HG03175 (cell line): ENCODE results near the gene MKLN1.
"Not testable (repeated sequence)": the region's sequence is repeated elsewhere in the genome, so short reads cannot be mapped to it uniquely, and the experiment has no call there.

Experiments
- ATAC-seq: cut with Tn5 transposase; IDR thresholded peaks from one replicate; pipeline ENCODE4 v1.9.1; 2021; ENCODE audit warnings: mild to moderate bottlenecking, moderate library complexity; ENCODE audit not compliant: unreplicated experiment

Gene MKLN1

GRCh38 chr7:131455546-131455945, 127.9 kb downstream of the MKLN1 start:
- peak; percentile 46 for ATAC-seq

DNA sequence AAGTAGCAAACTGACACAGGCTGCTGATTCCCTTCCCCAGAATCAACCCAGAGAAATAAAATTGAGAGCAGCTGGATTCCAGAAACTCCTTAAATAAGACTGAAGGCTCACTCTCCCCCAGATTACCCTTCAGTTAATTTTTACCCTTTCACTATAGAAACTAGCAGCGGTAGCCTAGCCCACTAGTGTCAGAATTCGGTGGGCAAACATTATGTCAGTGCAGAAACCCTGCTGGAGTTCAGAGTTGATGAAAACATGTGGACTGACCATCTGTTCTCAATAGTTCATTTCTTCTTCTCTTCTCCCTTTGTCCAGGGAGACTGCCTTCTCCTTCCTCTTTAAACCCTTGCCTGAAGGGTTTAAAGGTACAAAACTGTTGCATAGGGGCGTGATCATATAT, 128.7 kb downstream of the MKLN1 start:
- no peak for ATAC-seq

- ATAC-seq, result no peak
Measured at GRCh38 chr7:131459256-131459655, 131.6 kb downstream of the MKLN1 start.

- ATAC-seq, result no peak
Measured at GRCh38 chr7:131462059-131462458, 134.4 kb downstream of the MKLN1 start.

GRCh38 chr7:131462715-131463114, 135.0 kb downstream of the MKLN1 start:
- not testable (repeated sequence) for ATAC-seq

- no peak for ATAC-seq
Measured at GRCh38 chr7:131466735-131467365, 139.2 kb downstream of the MKLN1 start.

DNA sequence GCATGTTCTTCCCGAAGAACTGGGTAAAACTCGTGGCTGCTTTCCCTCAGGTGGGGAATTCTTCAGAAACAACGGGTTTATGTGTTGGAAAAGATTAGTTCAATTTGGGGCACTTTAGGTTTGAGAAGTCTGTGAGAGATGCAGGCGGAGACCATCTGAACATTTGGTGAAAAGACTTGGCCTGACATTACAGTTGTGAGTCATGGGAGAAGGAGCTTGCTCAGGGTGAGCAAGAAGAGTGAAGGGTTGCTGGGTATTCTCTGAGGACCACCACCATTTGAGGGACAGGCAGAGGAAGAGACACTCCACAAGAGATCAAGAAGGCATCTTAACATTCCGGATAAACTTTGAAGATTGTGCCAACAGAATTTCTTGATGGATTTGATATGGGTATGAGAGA, 140.1 kb downstream of the MKLN1 start:
- ATAC-seq, result no peak

- no peak for ATAC-seq
Measured at GRCh38 chr7:131471250-131472004, 143.8 kb downstream of the MKLN1 start.

DNA sequence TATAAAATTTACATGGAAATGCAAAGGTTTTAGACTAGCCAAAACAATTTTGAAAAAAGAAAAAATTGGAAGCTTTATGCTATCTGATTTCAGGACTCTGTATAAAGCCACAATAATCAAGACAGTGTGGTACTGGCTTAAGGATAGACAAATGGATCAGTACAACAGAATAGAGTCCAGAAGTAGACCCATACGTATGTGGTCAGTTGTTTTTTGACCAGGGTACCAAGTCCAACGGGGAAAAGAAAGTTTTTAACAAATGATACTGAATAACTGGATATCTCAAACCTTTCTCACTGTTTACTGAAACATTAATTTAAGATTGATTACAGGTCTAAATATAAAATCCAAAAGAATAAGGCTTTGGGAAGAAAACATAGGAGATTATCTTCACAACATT, 149.1 kb downstream of the MKLN1 start:
- ATAC-seq, result no peak

GRCh38 chr7:131480384-131481315, 153.0 kb downstream of the MKLN1 start:
- no peak for ATAC-seq

GRCh38 chr7:131482800-131483199, 155.1 kb downstream of the MKLN1 start:
- ATAC-seq, result no peak

GRCh38 chr7:131483586-131483985, 155.9 kb downstream of the MKLN1 start:
- ATAC-seq, result no peak

GRCh38 chr7:131486346-131486745, 158.7 kb downstream of the MKLN1 start:
- no peak for ATAC-seq

DNA sequence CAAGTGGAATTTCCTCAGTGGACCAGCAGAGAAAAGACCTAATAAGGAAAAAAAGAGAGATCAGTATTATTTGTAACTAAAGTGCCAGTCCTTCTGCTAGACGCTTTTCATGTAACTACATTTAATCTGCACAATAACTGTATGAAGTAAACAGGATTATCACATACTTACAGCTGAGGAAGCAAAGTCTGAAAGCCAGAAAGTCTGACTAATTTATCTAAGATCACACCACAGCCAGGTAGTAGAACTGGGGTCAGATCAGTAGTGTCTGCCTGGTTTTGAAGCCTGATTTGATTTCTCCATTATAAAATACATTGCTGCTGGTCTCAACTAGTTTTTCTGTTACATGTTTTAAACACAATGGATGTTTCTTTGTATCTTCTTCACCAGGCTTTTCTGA, 159.5 kb downstream of the MKLN1 start:
- ATAC-seq, result no peak

DNA sequence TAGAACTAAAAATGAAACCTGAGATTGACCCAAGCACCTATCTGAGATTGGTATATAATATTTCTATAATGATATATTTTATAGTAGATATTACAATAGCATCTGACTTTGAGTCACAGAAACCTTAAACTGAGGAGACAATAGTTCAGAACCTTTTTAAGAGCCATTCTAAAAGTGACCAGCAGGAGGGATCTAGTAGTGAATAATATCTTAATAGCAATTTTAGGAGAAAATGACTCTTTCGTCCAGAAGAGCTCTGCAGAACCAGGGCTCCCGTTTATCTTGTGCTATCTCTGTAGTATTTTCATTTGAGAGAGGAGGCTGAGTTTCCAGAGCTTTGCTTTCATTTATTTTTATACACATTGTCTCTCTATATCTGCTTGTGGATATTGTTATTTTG, 160.7 kb downstream of the MKLN1 start:
- no peak for ATAC-seq

DNA sequence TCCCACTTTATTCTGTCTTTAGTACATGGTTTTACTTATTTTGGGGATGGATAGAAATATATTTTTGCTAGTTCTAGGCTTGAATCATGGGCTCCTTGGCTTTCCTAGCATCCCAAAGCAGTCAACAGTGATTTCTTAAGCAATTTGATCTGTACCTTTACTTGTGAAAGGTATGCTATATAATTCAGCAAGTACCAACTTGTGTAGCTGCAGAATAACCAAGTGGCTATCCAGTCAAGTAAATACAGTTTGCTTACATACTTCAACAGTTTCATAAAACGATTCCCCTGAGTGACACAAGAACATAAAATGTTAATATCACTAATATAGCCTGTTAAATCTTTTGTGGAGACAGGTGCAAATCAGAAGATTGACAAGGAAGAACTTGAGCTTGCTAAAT, 161.5 kb downstream of the MKLN1 start:
- ATAC-seq, result no peak

DNA sequence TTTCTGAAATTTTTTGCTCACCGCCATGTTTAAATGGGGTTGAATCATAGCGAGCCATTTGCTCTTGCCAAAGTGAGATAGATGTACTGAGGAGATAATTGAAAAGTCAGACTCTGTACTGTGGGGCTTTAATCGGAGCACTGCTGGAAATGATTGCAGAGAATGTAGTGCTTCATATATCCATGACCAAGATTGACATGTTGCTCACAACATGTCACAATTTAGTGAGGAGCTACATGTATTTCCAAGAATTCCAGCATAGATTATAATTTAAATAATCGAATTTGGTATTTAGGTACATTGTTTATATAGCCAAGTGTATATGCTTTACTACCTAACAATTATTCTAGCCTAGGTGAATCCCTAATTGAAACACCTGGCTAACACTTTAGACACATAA, 162.2 kb downstream of the MKLN1 start:
- ATAC-seq, result no peak

DNA sequence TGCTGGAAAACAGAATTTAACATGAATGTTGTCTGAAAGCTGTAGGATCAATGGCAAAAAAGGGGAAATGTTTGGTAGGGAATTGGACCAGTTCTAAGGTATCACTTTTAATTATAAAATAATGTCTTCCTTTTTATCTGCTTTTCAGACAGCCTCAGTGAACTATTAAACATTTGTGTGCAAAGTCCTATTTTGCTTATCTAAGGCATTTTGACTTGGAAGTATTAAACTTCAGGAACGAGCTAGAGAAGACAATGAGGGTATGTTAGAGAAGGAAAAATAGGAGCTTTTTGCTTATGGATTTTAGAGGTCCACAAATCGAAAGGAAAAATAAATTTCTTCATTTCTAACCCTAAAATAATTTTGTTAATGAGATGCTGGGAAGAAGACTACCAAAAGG, 165.4 kb downstream of the MKLN1 start:
- ATAC-seq, result no peak

DNA sequence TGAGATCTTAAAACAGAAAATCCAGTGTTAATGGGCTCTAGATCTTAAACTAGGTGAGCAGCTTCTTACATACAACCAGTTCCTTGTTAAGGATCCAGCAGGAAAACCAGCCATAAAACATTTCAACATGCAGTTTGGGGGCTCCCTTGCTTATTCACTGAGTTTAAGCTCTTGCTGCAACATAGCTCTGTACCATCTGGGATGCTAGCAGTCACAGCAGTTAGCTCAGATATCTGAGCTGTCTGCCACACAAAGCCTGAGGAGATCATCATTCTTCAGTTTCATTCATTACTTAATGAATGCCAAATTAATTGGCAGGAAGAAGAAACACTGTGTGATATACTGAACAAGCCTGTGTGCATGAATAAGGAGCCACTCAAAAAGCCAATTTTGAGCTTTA, 165.9 kb downstream of the MKLN1 start:
- ATAC-seq, result no peak

DNA sequence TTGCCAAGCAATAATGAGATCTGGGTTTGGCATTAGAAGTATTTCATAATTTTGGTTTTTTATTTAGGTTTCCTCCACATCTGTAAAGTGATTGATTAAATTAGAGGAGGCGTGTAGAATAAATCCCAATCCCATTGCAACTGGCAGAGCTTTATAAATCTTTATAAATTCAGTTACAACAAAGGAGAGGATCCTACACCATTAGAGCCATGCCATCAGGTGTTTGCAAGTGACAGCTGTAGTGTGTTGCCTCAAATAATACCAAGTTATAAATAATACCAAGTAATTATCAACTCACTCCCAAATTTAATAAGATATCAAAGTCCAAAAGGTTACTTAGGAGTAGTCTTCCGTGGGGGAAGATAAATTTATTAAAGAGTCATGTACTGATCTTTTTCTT, 166.5 kb downstream of the MKLN1 start:
- ATAC-seq, result no peak

- no peak for ATAC-seq
Measured at GRCh38 chr7:131495669-131496498, 168.2 kb downstream of the MKLN1 start.
